Stimulated activated CD4-positive, alpha-beta T cell treated with anti-CD3 and anti-CD28 coated beads, Interleukin-4, amount 100 ng/mL, for 48 hours (primary cell): Measurements from ENCODE around the gene SMC6.

Experiments
- DNase-seq, 2 donors: peaks; one replicate each; pipeline ENCODE4 v3.0.0-alpha.2; 2020; ENCODE audit warnings: low read depth in 2 of 2

SMC6 gene

GRCh38 chr2:17718689-17719088 is 34.9 kb downstream of the SMC6 start:
- DNase-seq: no peak

- DNase-seq: no peak
Observed at GRCh38 chr2:17717666-17718065, 35.9 kb downstream of the SMC6 start.

GRCh38 chr2:17713291-17713690 is 40.3 kb downstream of the SMC6 start:
- no peak for DNase-seq

DNA sequence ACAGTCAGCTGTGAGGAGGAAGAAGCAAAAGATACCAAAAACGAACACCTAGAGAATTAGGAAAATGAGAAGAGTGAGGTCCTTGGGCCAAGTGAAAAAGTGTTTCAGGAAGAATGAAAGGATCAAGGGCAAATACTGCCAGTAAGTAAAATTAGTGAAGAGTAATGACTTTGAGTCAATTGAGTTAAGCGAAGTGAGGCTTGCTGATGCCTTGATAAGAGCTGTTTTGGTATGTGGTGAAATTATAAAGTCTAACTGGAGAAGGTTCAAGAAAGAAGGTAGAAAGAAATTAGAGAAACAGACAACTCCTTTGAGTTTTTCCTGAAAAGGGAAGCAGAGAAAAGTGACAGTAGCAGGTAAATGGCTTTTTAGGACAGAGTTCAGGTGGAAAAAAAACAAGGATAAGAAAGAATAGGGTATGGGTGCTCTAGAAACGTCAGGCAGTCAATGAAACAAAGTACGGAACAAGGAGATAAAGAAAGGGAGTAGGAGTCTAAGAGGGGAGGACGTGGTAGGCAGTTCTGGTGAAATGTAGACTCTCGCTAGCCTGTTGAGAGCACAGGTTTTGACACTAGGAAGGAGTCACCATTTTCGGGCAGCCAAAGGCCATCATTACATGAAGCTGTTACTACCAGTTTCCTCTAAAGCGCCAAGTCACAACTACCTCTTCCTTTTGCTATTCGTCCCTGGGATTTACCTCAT is 42.9 kb downstream of the SMC6 start:
- DNase-seq: no peak

GRCh38 chr2:17709897-17710296 is 43.7 kb downstream of the SMC6 start:
- no peak for DNase-seq

GRCh38 chr2:17708501-17708900 is 45.1 kb downstream of the SMC6 start:
- no peak for DNase-seq

- no peak for DNase-seq
Observed at GRCh38 chr2:17706845-17707244, 46.8 kb downstream of the SMC6 start.

DNA sequence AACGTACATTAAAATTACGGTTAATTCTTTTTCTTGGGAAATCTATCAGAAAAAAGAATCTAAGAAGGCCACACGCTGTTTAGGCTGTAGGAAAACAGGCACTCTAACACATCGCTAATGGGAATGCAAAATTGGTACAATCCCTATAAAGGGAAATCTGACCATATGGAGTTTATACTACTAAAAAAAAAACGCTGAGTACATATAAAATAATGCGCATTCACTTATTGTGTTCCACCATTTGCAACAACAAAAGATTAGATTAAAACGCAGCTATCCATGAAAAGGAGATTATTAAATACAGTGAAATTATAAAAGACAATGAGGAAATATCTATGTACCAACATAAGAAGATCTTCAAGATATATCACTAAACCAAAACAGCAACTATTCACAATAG is 62.8 kb downstream of the SMC6 start:
- DNase-seq: no peak

- DNase-seq: no peak
Observed at GRCh38 chr2:17689010-17689409, 64.6 kb downstream of the SMC6 start.

DNA sequence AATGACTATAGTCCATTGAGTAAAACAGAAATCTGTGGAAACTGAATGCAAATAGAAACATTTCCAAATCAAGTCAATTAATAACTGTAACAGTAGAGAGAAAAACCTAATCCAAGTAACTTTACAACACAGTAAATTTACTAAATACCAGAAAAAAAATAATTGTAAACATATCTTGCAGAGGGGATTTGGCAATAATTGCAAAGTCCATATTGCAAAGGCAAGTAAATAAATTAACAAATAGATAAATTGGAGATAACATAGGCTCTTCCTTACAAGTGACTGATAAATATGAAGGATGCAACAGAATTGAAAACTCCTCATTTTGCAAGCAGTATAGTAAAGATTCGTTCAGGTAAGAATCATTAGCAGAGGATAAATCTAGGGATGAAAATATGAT is 65.0 kb downstream of the SMC6 start:
- no peak for DNase-seq

GRCh38 chr2:17683981-17684380 is 69.6 kb downstream of the SMC6 start:
- DNase-seq: no peak

DNA sequence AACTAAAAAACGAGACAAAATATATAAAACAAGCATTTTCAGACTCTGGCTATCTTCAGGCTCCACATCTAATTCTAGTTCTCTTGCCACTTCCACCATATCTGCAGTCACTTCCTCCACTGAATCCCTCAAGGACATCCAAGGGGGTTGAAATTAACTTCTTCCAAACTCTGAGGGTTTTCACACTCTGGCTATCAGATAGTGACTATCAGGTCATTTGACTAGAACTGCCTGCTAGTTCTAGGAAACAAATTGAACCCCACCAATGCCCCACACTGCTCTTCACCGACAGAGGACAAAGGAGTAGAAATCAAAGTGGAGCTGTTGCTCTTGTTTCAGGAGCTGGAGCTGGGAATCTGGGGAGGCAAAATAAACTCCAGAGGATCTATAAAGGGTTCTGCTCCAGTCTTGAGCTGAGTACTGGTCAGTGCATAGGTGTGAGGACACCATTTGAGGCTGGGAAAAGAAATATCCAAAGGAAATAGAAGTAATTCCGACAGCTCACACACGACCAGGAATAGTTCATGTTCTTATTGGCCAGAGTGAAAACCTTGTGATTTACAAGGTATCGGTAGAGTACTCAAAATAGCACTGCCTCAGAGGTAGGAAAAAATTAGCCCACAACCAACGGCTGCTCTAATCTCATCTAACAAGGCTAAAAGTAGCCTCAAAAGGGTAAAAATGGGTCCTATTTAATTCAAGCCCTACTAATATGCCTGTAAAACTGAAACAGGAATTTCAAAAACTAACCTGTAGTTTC is 71.3 kb downstream of the SMC6 start:
- no peak for DNase-seq

DNA sequence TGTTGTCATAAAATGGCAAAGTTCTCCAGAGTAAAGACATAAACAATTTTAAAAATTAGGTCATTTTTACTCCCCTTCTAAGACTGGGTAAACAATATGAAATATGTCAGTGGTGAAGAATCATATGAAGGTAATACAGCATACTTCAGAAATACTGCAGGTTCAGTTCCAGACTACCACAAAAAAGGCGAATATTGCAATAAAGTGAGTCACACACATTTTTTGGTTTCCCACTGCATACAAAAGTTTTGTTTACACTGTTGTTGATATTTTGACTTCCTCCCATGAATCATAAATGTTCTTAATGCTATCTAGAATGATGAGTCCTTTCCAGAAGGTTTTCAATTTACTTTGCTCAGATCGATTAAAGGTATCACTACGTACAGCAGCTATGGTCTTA is 73.5 kb downstream of the SMC6 start:
- DNase-seq: no peak

GRCh38 chr2:17674817-17675216 is 78.8 kb downstream of the SMC6 start:
- no peak for DNase-seq

- DNase-seq: no peak
Observed at GRCh38 chr2:17672583-17673317, 80.9 kb downstream of the SMC6 start.

DNA sequence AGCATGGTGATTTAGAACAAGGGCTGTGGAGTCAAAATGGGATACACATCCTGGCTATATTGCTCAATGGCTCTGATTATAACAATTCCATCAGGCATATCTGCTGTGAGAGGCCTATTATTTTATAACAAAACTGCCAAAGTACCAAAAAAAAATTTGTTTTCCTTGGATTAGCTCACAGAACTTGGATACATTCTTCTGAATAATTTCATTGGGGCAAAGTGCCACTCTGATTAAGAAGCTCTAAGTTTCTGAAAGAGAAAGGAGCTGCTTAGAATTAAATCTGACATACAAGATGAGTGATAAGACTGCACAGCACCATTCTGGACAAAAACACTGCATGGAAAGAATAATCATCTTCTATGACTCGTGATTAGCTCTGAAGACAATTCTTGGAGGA is 85.7 kb downstream of the SMC6 start:
- no peak for DNase-seq

DNA sequence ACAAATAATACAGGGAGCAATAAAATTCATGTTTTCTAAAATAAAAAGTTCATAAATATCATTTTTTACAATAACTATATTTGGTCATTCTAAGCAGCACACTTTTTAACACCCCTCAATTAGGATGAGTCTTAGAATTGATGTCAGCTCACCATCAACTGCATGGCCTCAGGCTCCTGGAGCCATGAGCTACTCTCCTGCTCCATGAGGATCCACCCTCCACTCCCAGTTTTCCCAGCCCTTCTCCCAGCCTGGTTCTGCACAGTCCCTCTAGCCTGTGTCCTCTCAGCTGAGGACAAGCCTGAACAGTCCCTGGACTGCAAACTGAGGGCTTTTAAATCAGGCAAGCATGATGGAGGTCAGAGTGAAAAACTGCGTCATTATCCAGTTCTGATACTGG is 89.1 kb downstream of the SMC6 start:
- no peak for DNase-seq

GRCh38 chr2:17662723-17663122 is 90.9 kb downstream of the SMC6 start:
- no peak for DNase-seq

- no peak for DNase-seq
Observed at GRCh38 chr2:17661460-17661859, 92.2 kb downstream of the SMC6 start.

DNA sequence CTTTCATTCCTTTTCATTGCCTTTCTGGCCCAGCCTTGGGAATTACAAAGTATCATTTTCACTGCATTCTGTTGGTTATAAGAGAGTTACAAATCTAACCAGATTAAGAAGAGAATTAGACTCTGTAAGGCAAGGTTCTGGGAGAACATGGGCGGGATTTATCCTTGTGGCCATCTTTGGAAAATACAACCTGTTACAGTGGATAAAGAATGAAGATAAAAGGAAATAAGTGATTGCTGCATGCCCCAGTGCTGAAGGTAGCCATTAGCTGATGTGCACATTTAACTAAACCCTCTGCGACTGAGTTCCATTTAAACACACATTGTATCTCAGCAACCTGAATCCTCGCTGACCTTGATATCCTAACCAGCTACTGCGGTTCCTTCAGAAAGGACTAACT is 93.4 kb downstream of the SMC6 start:
- no peak for DNase-seq

DNA sequence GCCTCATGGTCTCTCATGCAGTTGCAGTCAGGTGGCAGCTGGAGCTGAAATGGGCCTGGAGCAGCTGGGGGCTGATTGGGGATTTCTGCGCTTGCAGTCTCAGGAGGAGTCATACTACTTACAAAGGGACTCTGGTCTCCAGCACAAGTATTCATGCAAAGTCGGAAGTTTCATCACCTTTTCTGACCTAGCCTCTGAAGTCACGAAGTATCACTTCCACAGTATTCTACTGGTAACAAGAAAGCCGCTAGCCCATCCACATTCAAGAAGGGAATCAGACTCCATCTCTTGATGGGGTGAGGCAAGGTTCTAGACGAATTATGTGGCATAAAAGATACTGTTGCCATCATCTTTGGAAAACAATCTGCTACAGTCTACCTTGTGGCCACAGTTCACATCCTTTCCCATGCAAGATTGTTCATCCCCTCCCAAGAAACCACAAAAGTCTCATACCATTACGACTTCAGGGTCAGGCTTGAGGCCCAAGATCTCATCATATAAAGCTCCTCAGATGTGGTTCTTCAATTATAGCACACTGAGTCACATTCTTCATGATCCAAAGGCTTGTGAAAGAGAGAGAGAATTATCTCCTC is 95.3 kb downstream of the SMC6 start:
- no peak for DNase-seq

GRCh38 chr2:17657759-17658158 is 95.9 kb downstream of the SMC6 start:
- DNase-seq: no peak
